HG03558 (cell line): ENCODE results near the gene ZNF165.
"Not testable (repeated sequence)": the region's sequence is repeated elsewhere in the genome, so short reads cannot be mapped to it uniquely, and the experiment has no call there.

Experiments used
- ATAC-seq: cut with Tn5 transposase; IDR thresholded peaks from one replicate; pipeline ENCODE4 v1.9.1; 2021; ENCODE audit warnings: moderate number of reproducible peaks; ENCODE audit not compliant: unreplicated experiment; ENCODE audit errors: extremely low read depth

Gene ZNF165

GRCh38 chr6:28080381-28080630 lies at the start of gene ZNF165:
Gene ZNF165, plus strand, starts transcription at chr6:28080568. Its CDS starts 4,913 bp downstream, at chr6:28085481.
- not testable (repeated sequence) for ATAC-seq

DNA sequence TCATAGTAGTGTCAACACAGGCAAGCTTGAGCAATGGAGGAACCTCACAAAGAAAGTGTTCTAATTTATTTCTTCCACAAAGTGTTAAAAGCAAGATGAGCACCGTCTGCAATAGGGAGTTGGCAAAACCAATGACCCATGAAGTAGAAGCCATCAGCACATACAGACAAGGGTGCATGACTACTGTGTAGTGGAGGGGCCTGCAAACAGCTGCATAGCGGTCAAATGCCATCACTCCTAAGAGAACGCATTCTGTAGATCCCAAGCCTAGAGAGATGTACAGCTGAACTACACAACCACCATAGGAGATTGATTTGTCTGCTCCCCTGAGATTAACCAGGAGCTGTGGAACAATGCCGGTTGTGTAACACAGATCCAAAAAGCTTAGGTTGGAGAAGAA lies 26.8 kb upstream of the ZNF165 start:
- ATAC-seq, result no peak

GRCh38 chr6:28060405-28060804 lies 20.0 kb upstream of the ZNF165 start:
- ATAC-seq, result no peak

- no peak for ATAC-seq
Measured at GRCh38 chr6:28064272-28064671, 16.1 kb upstream of the ZNF165 start.

DNA sequence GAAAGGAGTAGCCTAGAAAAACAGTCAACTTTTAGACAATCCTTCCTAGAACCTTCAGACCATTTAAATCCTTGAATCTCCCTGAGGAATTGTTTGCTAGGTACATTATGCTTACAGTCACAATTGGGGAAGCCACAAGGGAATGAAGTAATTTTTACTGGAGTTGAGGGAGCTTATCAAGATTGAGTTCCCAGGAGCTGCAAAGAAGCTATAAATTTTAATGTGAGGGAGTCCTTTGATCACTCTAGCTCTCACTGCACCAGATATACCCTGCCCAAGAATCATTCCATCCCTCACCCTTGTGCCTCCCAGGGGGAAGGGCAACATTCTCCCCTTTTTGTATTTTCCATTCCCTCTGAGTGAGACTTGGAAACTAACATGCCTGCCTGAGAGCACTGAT lies 12.3 kb upstream of the ZNF165 start:
- no peak for ATAC-seq

DNA sequence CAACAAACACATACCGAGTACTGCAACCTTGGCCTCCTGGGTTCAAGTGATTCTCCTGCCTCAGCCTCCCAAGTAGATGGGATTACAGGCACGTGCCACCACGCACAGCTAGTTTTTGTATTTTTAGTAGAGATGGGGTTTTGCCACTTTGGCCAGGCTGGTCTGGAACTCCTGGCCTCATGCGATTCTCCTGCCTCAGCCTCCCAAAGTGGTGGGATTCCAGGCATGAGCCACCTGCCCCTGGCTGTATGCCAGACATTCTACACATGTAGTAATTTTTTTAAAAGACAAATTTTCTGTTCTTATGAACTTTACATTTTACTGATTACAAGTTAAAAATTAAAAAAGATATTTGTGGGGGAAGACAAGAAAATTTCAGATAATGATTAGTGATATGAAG lies 9.4 kb upstream of the ZNF165 start:
- ATAC-seq, result not testable (repeated sequence)

- ATAC-seq, result no peak
Measured at GRCh38 chr6:28078050-28078449, 2.3 kb upstream of the ZNF165 start.

DNA sequence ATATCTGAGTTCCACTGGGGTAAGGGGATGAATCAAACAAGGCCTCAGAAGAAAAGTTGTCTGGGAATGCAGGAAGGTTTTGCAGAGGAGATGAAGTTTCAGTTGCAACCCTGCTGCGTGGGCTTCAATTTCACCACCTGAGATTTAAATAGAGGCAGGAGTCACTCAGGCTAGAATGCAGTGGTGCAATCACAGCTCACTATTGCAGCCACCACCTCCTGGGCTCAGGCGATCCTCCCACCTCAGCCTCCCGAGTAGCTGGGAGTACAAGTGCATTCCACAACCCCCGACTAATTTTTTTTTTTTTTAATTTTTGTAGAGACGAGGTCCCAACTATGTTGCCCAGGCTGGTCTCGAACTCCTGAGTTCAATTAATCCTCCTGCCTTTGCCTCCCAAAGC lies 1.5 kb upstream of the ZNF165 start:
- ATAC-seq, result no peak

DNA sequence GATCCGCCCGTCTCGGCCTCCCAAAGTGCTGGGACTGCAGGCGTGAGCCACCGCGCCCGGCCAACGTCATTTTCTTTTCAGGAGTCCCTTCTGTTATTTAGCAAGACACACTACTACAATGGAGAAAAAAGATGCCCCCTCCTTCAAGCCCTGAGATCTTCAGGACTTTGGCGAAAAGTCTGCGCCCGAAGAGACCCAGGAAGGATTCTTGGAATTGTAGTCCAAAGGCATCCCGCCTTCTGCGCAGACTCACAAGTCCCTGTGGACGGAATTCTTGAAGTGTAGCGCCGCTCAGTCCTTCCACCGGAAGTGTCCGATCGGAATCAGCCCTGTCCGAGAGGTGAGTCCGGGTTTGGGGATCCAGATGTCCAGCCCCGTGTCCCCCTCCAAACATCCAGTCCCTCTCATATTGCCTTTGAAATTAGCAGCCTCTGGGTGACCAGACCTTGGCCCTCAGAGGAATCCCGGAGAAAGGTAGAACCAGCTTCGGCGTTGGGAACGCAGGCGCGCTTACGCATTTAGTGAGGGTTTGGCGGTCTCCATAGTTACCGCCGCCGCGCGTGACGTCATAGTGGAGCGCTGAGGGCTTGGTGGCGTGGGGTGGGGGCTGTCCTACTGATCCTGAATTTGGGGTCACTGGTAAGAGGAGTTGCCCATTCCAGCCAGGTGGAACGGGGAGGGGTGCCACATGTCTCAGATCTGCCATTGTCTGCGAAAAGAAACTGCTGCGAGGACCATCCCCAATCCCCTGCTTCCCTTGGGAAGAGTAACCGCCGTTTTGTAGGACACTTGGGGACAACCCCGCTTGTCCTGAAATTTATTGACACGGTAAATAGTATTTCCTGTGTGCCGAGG lies 490 bp downstream of the ZNF165 start:
- ATAC-seq, result peak; percentile 45

DNA sequence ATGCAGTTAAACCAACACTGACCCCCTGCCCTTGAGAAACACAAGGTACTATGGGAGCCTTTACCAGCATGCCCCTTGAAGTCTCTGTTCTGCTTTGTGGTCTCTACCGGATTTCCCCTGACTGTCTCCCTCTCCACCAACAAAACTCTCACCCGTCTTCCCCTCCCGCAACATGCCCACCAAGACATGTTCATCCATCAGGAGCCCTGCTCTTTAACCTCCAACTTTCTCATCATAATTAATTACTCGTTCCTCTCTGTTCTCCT lies 1.1 kb downstream of the ZNF165 start:
- ATAC-seq, result no peak

- no peak for ATAC-seq
Measured at GRCh38 chr6:28082939-28083338, 2.6 kb downstream of the ZNF165 start.

GRCh38 chr6:28089054-28089453 lies 8.7 kb downstream of the ZNF165 start:
- no peak for ATAC-seq

DNA sequence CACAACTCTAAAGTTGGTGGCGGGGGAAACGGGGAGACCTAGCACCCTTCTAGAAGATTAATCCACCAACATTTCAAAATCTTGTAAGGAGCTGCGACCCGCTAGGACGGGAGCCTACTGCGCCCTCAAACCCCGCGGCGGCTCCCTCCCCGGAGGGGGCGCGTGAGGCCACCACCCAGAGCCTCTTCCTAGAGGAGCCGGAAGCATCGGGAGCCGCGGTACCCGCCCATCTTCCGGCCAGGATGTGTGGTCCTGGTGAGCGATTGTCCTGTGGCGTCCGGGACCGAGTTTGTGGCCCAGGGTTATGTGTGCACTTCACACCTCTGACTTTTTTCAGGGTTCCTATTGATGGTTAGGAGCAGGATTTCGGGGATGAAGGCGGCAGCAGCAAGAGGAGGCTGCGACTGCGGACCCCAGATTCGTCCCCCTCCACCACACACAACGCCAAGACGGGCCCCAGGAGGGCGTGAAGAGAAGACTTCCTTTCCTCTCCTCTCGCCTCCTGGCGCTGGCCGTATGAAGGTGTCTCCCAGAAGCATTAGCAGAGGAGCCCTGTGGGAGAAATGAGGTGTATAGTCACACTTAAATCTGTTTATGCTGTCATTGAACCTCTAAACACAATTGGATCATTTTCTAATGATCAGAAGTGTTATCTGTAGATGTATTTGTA lies 10.7 kb downstream of the ZNF165 start:
- ATAC-seq, result no peak

- not testable (repeated sequence) for ATAC-seq
Measured at GRCh38 chr6:28102222-28102621, 21.9 kb downstream of the ZNF165 start.

- ATAC-seq, result not testable (repeated sequence)
Measured at GRCh38 chr6:28102699-28103098, 22.3 kb downstream of the ZNF165 start.

GRCh38 chr6:28104392-28105244 lies 24.2 kb downstream of the ZNF165 start:
- ATAC-seq, result peak; percentile 93

DNA sequence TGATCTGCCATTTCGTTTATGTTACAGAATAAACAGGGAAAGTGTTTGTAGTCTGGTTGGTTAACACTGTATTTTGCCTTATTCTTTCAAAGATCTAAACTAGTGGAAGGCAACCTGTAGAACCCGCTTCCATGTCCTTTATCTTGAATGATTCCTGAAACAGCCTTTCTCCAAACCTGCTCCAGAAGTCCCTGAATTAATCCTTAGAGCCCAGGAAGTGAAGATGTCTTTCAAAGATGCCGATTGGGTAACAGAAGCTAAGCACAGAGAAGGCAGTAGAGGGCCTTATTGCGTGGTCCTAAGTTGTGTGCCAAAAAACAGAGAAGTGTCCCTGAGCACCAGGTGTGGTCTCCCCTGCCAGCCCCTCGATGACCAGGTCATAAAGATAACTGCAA lies 24.9 kb downstream of the ZNF165 start:
- ATAC-seq, result peak; percentile 14

- no peak for ATAC-seq
Measured at GRCh38 chr6:28107506-28107905, 27.1 kb downstream of the ZNF165 start.

DNA sequence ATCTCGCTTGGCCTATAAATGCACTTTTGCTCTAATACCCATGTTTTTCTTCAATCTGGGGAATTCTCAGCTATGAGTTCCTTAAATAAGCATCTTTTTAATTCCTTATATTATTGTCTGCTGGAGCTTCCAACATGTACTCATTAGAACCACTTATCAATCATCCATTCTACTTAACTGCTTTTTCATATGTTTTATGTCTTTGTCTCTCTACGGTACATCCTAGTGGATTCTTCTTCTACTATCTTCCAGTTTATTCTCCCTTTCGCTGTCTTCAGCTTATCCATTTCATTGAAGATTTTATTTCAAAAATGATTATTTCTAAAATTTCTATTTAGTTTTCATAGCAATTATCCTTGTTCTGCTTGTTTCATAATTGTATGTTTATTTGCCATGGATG lies 31.6 kb downstream of the ZNF165 start:
- ATAC-seq, result no peak

DNA sequence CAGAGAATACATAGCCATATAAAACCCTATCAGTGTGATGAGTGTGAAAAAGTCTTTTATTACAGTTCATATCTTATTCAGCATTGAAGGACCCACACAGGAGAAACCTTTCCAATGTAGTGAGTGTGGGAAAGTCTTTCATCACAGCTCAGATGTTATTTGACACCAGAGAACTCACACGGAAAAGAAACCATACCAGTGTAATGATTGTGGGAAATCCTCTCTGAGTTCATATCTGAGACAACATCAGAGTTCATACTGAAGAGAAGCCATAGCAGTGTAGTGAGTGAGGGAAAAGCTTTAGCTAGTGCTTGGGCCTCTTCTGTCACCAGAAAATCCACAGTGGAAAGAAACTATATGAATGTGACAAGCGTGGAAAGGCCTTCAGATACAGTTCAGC lies 35.4 kb downstream of the ZNF165 start:
- ATAC-seq, result no peak

GRCh38 chr6:28117386-28118050 lies 37.1 kb downstream of the ZNF165 start:
- ATAC-seq, result no peak
